Activated T-cell treated with anti-CD3 and anti-CD28 coated beads, Interleukin-2, amount 50 U/mL, for 72 hours (primary cell): ENCODE results near the gene FAAP20. TPM values are rescaled to one million over a fixed set of nuclear protein-coding genes. Genes with fewer than 3 reads are reported as not detected.

ENCODE experiments used
- ATAC-seq, 2 donors: fragments of 150-1000 bp; cut with Tn5 transposase; replicated peaks in 1 of 2; 2 replicates each; pipeline ENCODE4 v1.10.0; 2021; ENCODE audit warnings: moderate library complexity in 2 of 2, mild to moderate bottlenecking in 1 of 2
- DNase-seq, 2 donors: peaks; one replicate each; pipeline ENCODE4 v3.0.0; 2021 to 2022; ENCODE audit warnings: mixed read lengths in 1 of 2
- H3K27ac Mint-ChIP-seq: one replicate; pipeline ENCODE4 v1.8.0; 2022; ENCODE audit warnings: mild to moderate bottlenecking, moderate library complexity, mixed read lengths
- H3K27me3 Mint-ChIP-seq: one replicate; pipeline ENCODE4 v1.8.0; 2022; ENCODE audit warnings: low read depth, mixed read lengths
- H3K36me3 Mint-ChIP-seq, 2 donors: one replicate each; pipeline ENCODE4 v1.8.0; 2022; ENCODE audit warnings: mixed read lengths in 2 of 2, mild to moderate bottlenecking in 1 of 2; ENCODE audit not compliant: insufficient read depth in 2 of 2
- H3K4me1 Mint-ChIP-seq: one replicate; pipeline ENCODE4 v1.8.0; 2022; ENCODE audit warnings: low read depth, mixed read lengths
- H3K4me3 Mint-ChIP-seq, 2 donors: one replicate each; pipeline ENCODE4 v1.8.0; 2022; ENCODE audit warnings: mild to moderate bottlenecking in 2 of 2, mixed read lengths in 2 of 2, moderate library complexity in 2 of 2
- H3K9me3 Mint-ChIP-seq, 2 donors: one replicate each; pipeline ENCODE4 v1.8.0; 2022; ENCODE audit warnings: mixed read lengths in 2 of 2
- total RNA-seq, 2 donors: library from RNA; stranded (reverse); gene quantifications; one replicate each; pipeline ENCODE4 v1.2.3, GENCODE V29; 2022

The FAAP20 gene
- total RNA-seq, 2 donors from 2014 or later: 74.6 to 80.4 TPM

- no peak overlapping the region for H3K27ac Mint-ChIP-seq
- H3K9me3 Mint-ChIP-seq: no peaks in the 10 kb centered on the region
- ATAC-seq (no peak), DNase-seq (no peak)
- no peak overlapping the region for H3K4me3 Mint-ChIP-seq
- no peaks in the 10 kb centered on the region for H3K36me3 Mint-ChIP-seq
- H3K27me3 Mint-ChIP-seq: no peaks in the 10 kb centered on the region
- peaks cover 16% of the 10 kb centered on the region for H3K4me1 Mint-ChIP-seq
Measured at GRCh38 chr1:2202843-2203601, 8.4 kb upstream of the FAAP20 start.

- DNase-seq (no peak), ATAC-seq (no peak)
- H3K4me3 Mint-ChIP-seq: no peak overlapping the region
- H3K27me3 Mint-ChIP-seq: no peaks in the 10 kb centered on the region
- peak overlapping the region; percentile 19 for H3K27ac Mint-ChIP-seq
- peaks cover 16% of the 10 kb centered on the region for H3K4me1 Mint-ChIP-seq
- no peaks in the 10 kb centered on the region for H3K9me3 Mint-ChIP-seq
- no peaks in the 10 kb centered on the region for H3K36me3 Mint-ChIP-seq
Measured at GRCh38 chr1:2202008-2202575, 7.5 kb upstream of the FAAP20 start.

GRCh38 chr1:2201062-2201461 is 6.5 kb upstream of the FAAP20 start:
- Mint-ChIP-seq H3K27ac (no peak overlapping the region), H3K4me1 (peaks cover 16% of the 10 kb centered on the region), H3K27me3 (no peaks in the 10 kb centered on the region), H3K9me3 (no peaks in the 10 kb centered on the region), H3K36me3 (no peaks in the 10 kb centered on the region), H3K4me3 (no peak overlapping the region)
- DNase-seq (no peak), ATAC-seq (no peak)

- DNase-seq (no peak), ATAC-seq (no peak)
- no peaks in the 10 kb centered on the region for H3K36me3 Mint-ChIP-seq
- H3K4me3 Mint-ChIP-seq: peak overlapping the region; percentile 89 to 94
- no peaks in the 10 kb centered on the region for H3K27me3 Mint-ChIP-seq
- H3K4me1 Mint-ChIP-seq: peaks cover 16% of the 10 kb centered on the region
- H3K9me3 Mint-ChIP-seq: no peaks in the 10 kb centered on the region
- H3K27ac Mint-ChIP-seq: no peak overlapping the region
Measured at GRCh38 chr1:2200308-2200943, 5.9 kb upstream of the FAAP20 start.

GRCh38 chr1:2199042-2199810 is 4.7 kb upstream of the FAAP20 start:
- Mint-ChIP-seq H3K36me3 (no peaks in the 10 kb centered on the region), H3K27ac (peak overlapping the region; percentile 85), H3K4me1 (peaks cover 16% of the 10 kb centered on the region), H3K27me3 (no peaks in the 10 kb centered on the region), H3K4me3 (peak overlapping the region; percentile 89 to 94), H3K9me3 (no peaks in the 10 kb centered on the region)
- DNase-seq (peak; percentile 85 to 87), ATAC-seq (peak; percentile 65 to 72)

GRCh38 chr1:2198571-2198970 is 4.0 kb upstream of the FAAP20 start:
- Mint-ChIP-seq H3K27ac (peak overlapping the region; percentile 45), H3K9me3 (no peaks in the 10 kb centered on the region), H3K4me3 (peak overlapping the region; percentile 89 to 94), H3K27me3 (no peaks in the 10 kb centered on the region), H3K36me3 (no peaks in the 10 kb centered on the region), H3K4me1 (peaks cover 16% of the 10 kb centered on the region)
- ATAC-seq (no peak), DNase-seq (no peak)

GRCh38 chr1:2197707-2198165 is 3.2 kb upstream of the FAAP20 start:
- H3K4me3 Mint-ChIP-seq: no peak overlapping the region
- no peak overlapping the region for H3K27ac Mint-ChIP-seq
- ATAC-seq: no peak

GRCh38 chr1:2196901-2197638 is 2.5 kb upstream of the FAAP20 start:
- Mint-ChIP-seq H3K27me3 (no peaks in the 10 kb centered on the region), H3K4me1 (peaks cover 16% of the 10 kb centered on the region), H3K9me3 (no peaks in the 10 kb centered on the region), H3K27ac (no peak overlapping the region), H3K36me3 (no peaks in the 10 kb centered on the region), H3K4me3 (no peak overlapping the region)
- no peak for ATAC-seq
- DNase-seq: no peak

More at GRCh38 chr1:2197707-2198165, 3.2 kb upstream of the FAAP20 start:
- H3K27me3 Mint-ChIP-seq: no peaks in the 10 kb centered on the region
- H3K9me3 Mint-ChIP-seq: no peaks in the 10 kb centered on the region
- H3K36me3 Mint-ChIP-seq: no peaks in the 10 kb centered on the region
- peaks cover 16% of the 10 kb centered on the region for H3K4me1 Mint-ChIP-seq
- no peak for DNase-seq

GRCh38 chr1:2195785-2196184 is 1.2 kb upstream of the FAAP20 start:
- Mint-ChIP-seq H3K9me3 (no peaks in the 10 kb centered on the region), H3K27ac (no peak overlapping the region), H3K27me3 (no peaks in the 10 kb centered on the region), H3K36me3 (no peaks in the 10 kb centered on the region), H3K4me3 (no peak overlapping the region), H3K4me1 (peaks cover 25% of the 10 kb centered on the region)
- ATAC-seq (no peak), DNase-seq (no peak)

- Mint-ChIP-seq H3K4me1 (peaks cover 28% of the 10 kb centered on the region), H3K9me3 (no peaks in the 10 kb centered on the region), H3K27ac (peak overlapping the region; percentile 87), H3K27me3 (no peaks in the 10 kb centered on the region), H3K4me3 (peak overlapping the region; percentile 91 to 95), H3K36me3 (no peaks in the 10 kb centered on the region)
- ATAC-seq (peak; percentile 77 to 81), DNase-seq (peak; percentile 92 to 93)
Measured at GRCh38 chr1:2194898-2195673, 514 bp upstream of the FAAP20 start.

- Mint-ChIP-seq H3K4me3 (peak overlapping the region; percentile 71 to 87), H3K9me3 (no peaks in the 10 kb centered on the region), H3K27ac (peak overlapping the region; percentile 42), H3K27me3 (no peaks in the 10 kb centered on the region), H3K36me3 (no peaks in the 10 kb centered on the region), H3K4me1 (peaks cover 15% of the 10 kb centered on the region)
- no peak for DNase-seq
- no peak for ATAC-seq
Measured at GRCh38 chr1:2193514-2194281, 874 bp downstream of the FAAP20 start.
